H1 (cell line): Measurements from ENCODE around the gene SLC39A7. TPM values are rescaled to one million over a fixed set of nuclear protein-coding genes. Genes with fewer than 3 reads are reported as not detected.

Experiments
- CTCF ChIA-PET: fragments of 300-600 bp; sonication (Branson Sonifier 250); formaldehyde crosslinking; loops from one replicate; lab custom pipeline; 2021; ENCODE audit not compliant: partially characterized antibody; lab: Charles Lee
- POLR2A ChIA-PET: fragments of 300-600 bp; sonication (Branson Sonifier 250); formaldehyde crosslinking; loops from one replicate; lab custom pipeline; 2021; ENCODE audit warnings: inconsistent platforms; ENCODE audit not compliant: partially characterized antibody; lab: Charles Lee
- DNase-seq, 2 experiments: peaks; one replicate each; pipeline versions ENCODE4 v3.0.0 to v3.0.0-alpha.2; 2010 to 2022; ENCODE audit warnings: low spot score in 2 of 2, low read depth in 1 of 2, mixed read lengths in 1 of 2
- FAIRE-seq: peaks from 2 replicates; lab custom pipeline; 2011; peaks lifted over from hg19 to GRCh38; lab: Jason Lieb, UNC
- H2AFZ ChIP-seq: 2 replicates; pipeline ENCODE4 v1.8.1; 2012; ENCODE audit warnings: low read length, inconsistent platforms
- H2AK5ac ChIP-seq: 2 replicates; pipeline ENCODE4 v1.6.1; 2013; ENCODE audit warnings: low read depth, low read length
- H2BK120ac ChIP-seq: replicated peaks from 2 replicates; pipeline ENCODE3; 2013; ENCODE audit warnings: low read depth, low read length, inconsistent platforms
- H2BK12ac ChIP-seq: 2 replicates; pipeline ENCODE4 v1.6.1; 2013; ENCODE audit warnings: low read depth, low read length
- H2BK15ac ChIP-seq: 2 replicates; pipeline ENCODE4 v1.6.1; 2013; ENCODE audit warnings: low read length
- H2BK20ac ChIP-seq: 2 replicates; pipeline ENCODE4 v1.6.1; 2013; ENCODE audit warnings: low read length
- H2BK5ac ChIP-seq: 2 replicates; pipeline ENCODE4 v1.6.1; 2013; ENCODE audit warnings: low read depth, low read length
- H3K14ac ChIP-seq: 2 replicates; pipeline ENCODE4 v1.6.1; 2013; ENCODE audit warnings: inconsistent platforms; ENCODE audit not compliant: insufficient read length
- H3K18ac ChIP-seq: 2 replicates; pipeline ENCODE4 v1.6.1; 2013; ENCODE audit warnings: low read length; ENCODE audit errors: extremely low read depth
- H3K23ac ChIP-seq: 2 replicates; pipeline ENCODE4 v1.6.1; 2013; ENCODE audit warnings: inconsistent platforms; ENCODE audit not compliant: insufficient read length
- H3K23me2 ChIP-seq: 2 replicates; pipeline ENCODE4 v1.6.1; 2013; ENCODE audit warnings: low read depth, low read length
- H3K27ac ChIP-seq: 2 replicates; pipeline ENCODE4 v1.6.1; 2011; ENCODE audit warnings: low read depth, low read length, inconsistent platforms
- H3K27me3 ChIP-seq, 4 experiments: replicated peaks in 1 of 4; 1 replicate in 1 of 4; 2 replicates in 3 of 4; pipeline versions ENCODE4 v1.6.1 to v1.8.1; 2011 to 2013; ENCODE audit warnings: low read length in 3 of 4, mild to moderate bottlenecking in 3 of 4, inconsistent platforms in 2 of 4, mixed read lengths in 2 of 4, moderate library complexity in 1 of 4; ENCODE audit not compliant: control insufficient read depth in 3 of 4, insufficient read depth in 3 of 4; ENCODE audit errors: extremely low read depth in 1 of 4
- H3K36me3 ChIP-seq, 4 experiments: 2 replicates each; pipeline versions ENCODE4 v1.6.1 to v1.8.1; 2011 to 2013; ENCODE audit warnings: mild to moderate bottlenecking in 4 of 4, low read length in 3 of 4, moderate library complexity in 2 of 4, control low read depth in 1 of 4, inconsistent platforms in 1 of 4; ENCODE audit not compliant: insufficient read depth in 4 of 4, control insufficient read depth in 2 of 4
- H3K4ac ChIP-seq: replicated peaks from 2 replicates; pipeline ENCODE3; 2013; ENCODE audit warnings: low read length, low read depth, mixed read lengths, inconsistent platforms; ENCODE audit not compliant: insufficient read length
- H3K4me1 ChIP-seq, 4 experiments: replicated peaks in 1 of 4; 1 replicate in 1 of 4; 2 replicates in 3 of 4; pipeline versions ENCODE4 v1.6.1 to v1.8.1; 2011 to 2013; ENCODE audit warnings: low read length in 3 of 4, inconsistent platforms in 2 of 4, mixed read lengths in 1 of 4; ENCODE audit not compliant: insufficient read depth in 4 of 4, control insufficient read depth in 3 of 4
- H3K4me2 ChIP-seq, 2 experiments: 2 replicates each; pipeline versions ENCODE4 v1.6.1 to v1.8.1; 2011 to 2013; ENCODE audit warnings: low read depth in 2 of 2, low read length in 2 of 2, control low read depth in 1 of 2, inconsistent platforms in 1 of 2, mild to moderate bottlenecking in 1 of 2; ENCODE audit not compliant: insufficient read depth in 1 of 2
- H3K4me3 ChIP-seq, 4 experiments: fragments of 200-600, 300-600 bp in 1 of 4; sonication (generic), shearing (Covaris generic), sonication (Bioruptor Twin) in 1 of 4; 2 replicates each; pipeline versions ENCODE4 v1.5.1 to v1.8.1; 2011 to 2016; ENCODE audit warnings: low read length in 4 of 4, low read depth in 3 of 4, control low read depth in 2 of 4, inconsistent platforms in 2 of 4, mild to moderate bottlenecking in 2 of 4, mixed read lengths in 1 of 4, moderate library complexity in 1 of 4; ENCODE audit not compliant: insufficient read depth in 2 of 4; ENCODE audit errors: extremely low read depth in 1 of 4
- H3K56ac ChIP-seq: replicated peaks from 2 replicates; pipeline ENCODE3; 2013; ENCODE audit warnings: low read depth, mild to moderate bottlenecking, mixed read lengths, low read length, inconsistent platforms; ENCODE audit not compliant: insufficient read length
- H3K79me1 ChIP-seq: 2 replicates; pipeline ENCODE4 v1.6.1; 2013; ENCODE audit warnings: low read depth, low read length, control low read depth
- H3K79me2 ChIP-seq, 2 experiments: 2 replicates each; pipeline versions ENCODE4 v1.6.1 to v1.8.1; 2012 to 2013; ENCODE audit warnings: low read length in 2 of 2, mild to moderate bottlenecking in 2 of 2, inconsistent platforms in 1 of 2; ENCODE audit not compliant: insufficient read depth in 2 of 2, control insufficient read depth in 1 of 2
- H3K9ac ChIP-seq, 4 experiments: replicated peaks in 1 of 4; 1 replicate in 1 of 4; 2 replicates in 3 of 4; pipeline versions ENCODE4 v1.6.1 to v1.8.1; 2011 to 2013; ENCODE audit warnings: low read depth in 3 of 4, low read length in 3 of 4, control low read depth in 2 of 4, mild to moderate bottlenecking in 2 of 4, moderate library complexity in 2 of 4, inconsistent platforms in 1 of 4; ENCODE audit errors: extremely low read depth in 1 of 4
- H3K9me3 ChIP-seq, 2 experiments: 2 replicates each; pipeline versions ENCODE4 v1.6.1 to v1.8.1; 2012 to 2013; ENCODE audit warnings: mild to moderate bottlenecking in 2 of 2, moderate library complexity in 2 of 2, control low read depth in 1 of 2, inconsistent platforms in 1 of 2, low read depth in 1 of 2, low read length in 1 of 2, mixed read lengths in 1 of 2; ENCODE audit not compliant: insufficient read depth in 2 of 2
- H4K20me1 ChIP-seq, 2 experiments: replicated peaks in 1 of 2; 2 replicates each; pipeline versions ENCODE3 to v1.8.1; 2011 to 2013; ENCODE audit warnings: inconsistent platforms in 2 of 2, low read length in 2 of 2, mild to moderate bottlenecking in 1 of 2; ENCODE audit not compliant: insufficient read depth in 2 of 2, control insufficient read depth in 1 of 2
- H4K5ac ChIP-seq: 2 replicates; pipeline ENCODE4 v1.6.1; 2013; ENCODE audit warnings: low read length, low read depth, mixed read lengths, inconsistent platforms; ENCODE audit not compliant: insufficient read length
- H4K8ac ChIP-seq: 2 replicates; pipeline ENCODE4 v1.8.0; 2013; ENCODE audit warnings: mild to moderate bottlenecking, moderate library complexity, low read length, inconsistent platforms; ENCODE audit not compliant: insufficient read depth; ENCODE audit errors: extremely low read depth
- H4K91ac ChIP-seq: replicated peaks from 2 replicates; pipeline ENCODE3; 2013; ENCODE audit warnings: low read length, mixed read lengths, inconsistent platforms; ENCODE audit not compliant: insufficient read length
- EGR1 ChIP-seq: IDR thresholded peaks from 2 replicates; pipeline ENCODE4 v1.6.1; 2011; ENCODE audit warnings: low read depth, low read length, borderline replicate concordance
- FOSL1 ChIP-seq: IDR thresholded peaks from 2 replicates; pipeline ENCODE4 v1.6.1; 2011; ENCODE audit warnings: mild to moderate bottlenecking, low read depth, low read length, moderate library complexity; ENCODE audit not compliant: insufficient read depth
- JUN ChIP-seq: IDR thresholded peaks from 2 replicates; pipeline ENCODE4 v1.6.1; 2011; ENCODE audit warnings: low read depth, mild to moderate bottlenecking, improper control_type of control experiment, low read length
- POU5F1 ChIP-seq: IDR thresholded peaks from 2 replicates; pipeline ENCODE4 v1.6.1; 2011; ENCODE audit warnings: low read depth, mild to moderate bottlenecking, low read length, moderate library complexity
- TEAD4 ChIP-seq: IDR thresholded peaks from 2 replicates; pipeline ENCODE4 v1.6.1; 2012; ENCODE audit warnings: low read depth, low read length, inconsistent platforms, mixed read lengths
- WGBS, 2 experiments: shearing (Covaris generic) in 1 of 2; methylation state at CpG; one replicate each; pipeline versions ENCODE4 v1.1.6 to v1.1.7; 2013 to 2015; ENCODE audit warnings: low lambda C conversion rate in 2 of 2, mixed read lengths in 2 of 2, inconsistent platforms in 1 of 2, low coverage in 1 of 2, missing lambda C conversion rate in 1 of 2; ENCODE audit not compliant: insufficient replicate concordance in 2 of 2, insufficient coverage in 1 of 2, insufficient read length in 1 of 2; ENCODE audit errors: extremely low coverage in 1 of 2, missing lambda C conversion rate in 1 of 2; 5-methylcytosine and 5-hydroxymethylcytosine counted together
- polyA plus RNA-seq, 7 experiments: library from polyadenylated mRNA; depleted of rRNA in 3 of 7; stranded (reverse) in 5 of 7; unstranded in 2 of 7; fragments of >200 nt in 5 of 7; fragments of 200-250 nt in 2 of 7; gene quantifications; 1 replicate in 5 of 7; 2 replicates in 1 of 7; 4 replicates in 1 of 7; pipeline versions ENCODE4 v1.2.1 to v1.2.3, GENCODE V29; 2011 to 2013; ENCODE audit warnings: missing spikeins in 2 of 7, mixed read lengths in 2 of 7
- total RNA-seq: library from RNA; stranded (reverse); fragmentation: NEBNext Ultra II Directional; extraction: Animal tissue kit (Norgen Biotek cat#: 25700); gene quantifications from 2 replicates; pipeline ENCODE4 v1.2.1, GENCODE V29; 2021

The SLC39A7 gene
- total and polyA plus RNA-seq, 2 of the 8 experiments (the other 6 are each of a cell fraction or from before 2014, with no cell fraction given) = 63.3 to 123 TPM

- Histone ChIP-seq H4K8ac (no peak overlapping the region), H3K79me1 (no peaks in the 10 kb centered on the region), H2AFZ (no peak overlapping the region), H2BK5ac (no peak overlapping the region), H3K14ac (no peak overlapping the region), H3K79me2 (no peaks in the 10 kb centered on the region), H3K4me1 (peaks cover 0 to 3% (median 0%) of the 10 kb centered on the region in 4 experiments; a peak in 2 of 7 replicates), H3K4me2 (no peak overlapping the region), H2BK120ac (no peak overlapping the region), H3K27me3 (no peaks in the 10 kb centered on the region), H3K4me3 (no peak overlapping the region), H3K23ac (no peak overlapping the region), H4K5ac (no peak overlapping the region), H2AK5ac (no peak overlapping the region), H3K27ac (no peak overlapping the region), H3K23me2 (peaks cover under 1% of the 10 kb centered on the region; the same call in 1 of the 2 replicates), H3K9ac (no peak overlapping the region; a peak in 1 of 7 replicates), H3K9me3 (no peaks in the 10 kb centered on the region; a peak in 1 of 4 replicates), H2BK20ac (no peak overlapping the region), H3K4ac (no peak overlapping the region), H4K20me1 (no peaks in the 10 kb centered on the region), H2BK12ac (no peak overlapping the region), H3K18ac (no peak overlapping the region), H2BK15ac (no peak overlapping the region), H4K91ac (no peak overlapping the region), H3K56ac (no peak overlapping the region), H3K36me3 (no peaks in the 10 kb centered on the region)
- whole genome bisulfite sequencing, 2 experiments = 89% methylated on average over 6 of the region's 6 CpGs; no CpG with 5 or more reads in 1 of the 2 experiments
- DNase-seq = no peak
- FAIRE-seq = no peak
- no peak for TF ChIP-seq JUN
- TF ChIP-seq FOSL1 = no peak
- TF ChIP-seq EGR1 = no peak
- no peak for TF ChIP-seq TEAD4
- no peak for TF ChIP-seq POU5F1
- ChIA-PET POLR2A (no interaction called here), CTCF (interaction anchor here (0.6 to 9.5 kb wide), 8 partner anchors 8 to 167 kb away, joined by 3 to 69 read pairs (median 4); no protein-coding TSS in a partner anchor)
These were observed 44.1 kb upstream of the SLC39A7 start for GRCh38 chr6:33156561-33156960.
